ENCODE results near the gene TMEM255B. TPM values are rescaled to one million over a fixed set of nuclear protein-coding genes. Genes with fewer than 3 reads are reported as not detected.

The TMEM255B gene
- total and polyA plus RNA-seq, 2 donors (not counting 3 experiments of a cell fraction or from before 2014, with no cell fraction given) = 105 to 121 TPM

DNA sequence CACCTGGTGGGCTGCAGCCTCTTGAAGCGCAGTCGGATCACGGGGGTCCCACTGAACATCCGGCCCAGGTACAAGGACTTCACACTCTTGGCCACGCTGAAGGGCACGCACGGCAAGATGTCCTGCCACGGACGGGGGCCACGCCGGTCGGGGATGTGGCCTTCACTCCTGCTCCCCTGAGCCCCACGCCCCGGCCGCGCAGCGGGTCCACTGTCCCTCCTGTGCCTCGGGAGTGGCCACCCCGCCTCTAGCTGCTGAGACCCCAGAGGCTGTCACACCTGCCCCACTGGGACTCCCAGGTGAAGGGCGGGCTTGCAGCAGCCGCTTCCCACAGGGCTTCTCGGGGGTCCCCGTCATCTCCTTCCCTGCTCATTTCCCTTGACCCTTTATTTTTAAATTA, 73.6 kb downstream of the TMEM255B start:
- no peak overlapping the region for H3K4me2 ChIP-seq (ENCODE audit: insufficient read depth, low read length)
- peaks cover 8% of the 10 kb centered on the region for H3K4me1 ChIP-seq (ENCODE audit: control insufficient read depth, extremely low read depth, insufficient read depth, low read length)
- intact Hi-C loops (cut with micrococcal nuclease) (no loop called here), dilution Hi-C loops (cut with MboI; ENCODE audit: extremely low pct_ligation_motif_present, low sequenced_read_pairs) (no loop called here)
- H3K79me2 ChIP-seq (ENCODE audit: control insufficient read depth, insufficient read depth, low read length) = no peaks in the 10 kb centered on the region
- no peak for DNase-seq (ENCODE audit: low read depth, low spot score)
- H3K27ac ChIP-seq (ENCODE audit: insufficient read depth, low read depth, low read length) = no peak overlapping the region
- peaks cover 0 to 15% of the 10 kb centered on the region in 2 experiments for H3K36me3 ChIP-seq (ENCODE audit: control insufficient read depth in 2 of 2, extremely low read depth in 1 of 2, insufficient read depth in 2 of 2, low read length in 2 of 2)
- H3K27me3 ChIP-seq (ENCODE audit: control insufficient read depth in 2 of 2, insufficient read depth in 2 of 2, low read length in 2 of 2) = no peaks in the 10 kb centered on the region
- H3K9ac ChIP-seq (replicated peaks; ENCODE audit: extremely low read depth, insufficient read depth, low read length) = no peak overlapping the region
- H3K4me3 ChIP-seq (replicated peaks in 1 of 3; ENCODE audit: insufficient read depth in 1 of 3, low read depth in 1 of 3, low read length in 3 of 3) = no peak overlapping the region
- no peaks in the 10 kb centered on the region for H3K9me3 ChIP-seq (replicated peaks; ENCODE audit: control insufficient read depth, insufficient read depth, low read length)
- FAIRE-seq = no peak
- no TSS peak for BruUV-seq (replicated peaks)
- H2AFZ ChIP-seq (ENCODE audit: low read depth, low read length) = no peak overlapping the region
- TF ChIP-seq MYC (IDR thresholded peaks at IDR 0.05; ENCODE audit: low read depth, low read length) (no peak), GATA2 (IDR thresholded peaks at IDR 0.05; ENCODE audit: insufficient read depth, insufficient read length, low read depth, low read length) (no peak), JUN (IDR thresholded peaks at IDR 0.05; ENCODE audit: borderline replicate concordance, insufficient read depth, insufficient read length, low read depth) (no peak)
- TF ChIP-seq, protein P1, sequence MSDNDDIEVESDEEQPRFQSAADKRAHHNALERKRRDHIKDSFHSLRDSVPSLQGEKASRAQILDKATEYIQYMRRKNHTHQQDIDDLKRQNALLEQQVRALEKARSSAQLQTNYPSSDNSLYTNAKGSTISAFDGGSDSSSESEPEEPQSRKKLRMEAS (IDR thresholded peaks at IDR 0.05; ENCODE audit: insufficient read depth, insufficient read length) = no peak
- no peaks in the 10 kb centered on the region for H4K20me1 ChIP-seq (replicated peaks; ENCODE audit: control insufficient read depth, extremely low read depth, insufficient read depth, low read length)
- ChIA-PET CTCF (no interaction called here), POLR2A (no interaction called here)
- no peaks in the 10 kb centered on the region for H3K9me1 ChIP-seq (replicated peaks; ENCODE audit: control insufficient read depth, extremely low read depth, insufficient read depth, low read length)

- no TSS peak for BruUV-seq (replicated peaks)
- CTCF ChIA-PET = no interaction called here
- H3K27me3 ChIP-seq (ENCODE audit: control insufficient read depth in 2 of 2, insufficient read depth in 2 of 2, low read length in 2 of 2) = no peaks in the 10 kb centered on the region
- no peak overlapping the region for H3K4me2 ChIP-seq (ENCODE audit: insufficient read depth, low read length)
- H3K36me3 ChIP-seq (ENCODE audit: control insufficient read depth in 2 of 2, extremely low read depth in 1 of 2, insufficient read depth in 2 of 2, low read length in 2 of 2) = peaks cover 0 to 15% of the 10 kb centered on the region in 2 experiments
- TF ChIP-seq GATA2 (IDR thresholded peaks at IDR 0.05; ENCODE audit: insufficient read depth, insufficient read length, low read depth, low read length) (no peak), POLR2AphosphoS5 (IDR thresholded peaks at IDR 0.05; ENCODE audit: insufficient read depth, low read depth, low read length) (no peak), JUN (IDR thresholded peaks at IDR 0.05; ENCODE audit: borderline replicate concordance, insufficient read depth, insufficient read length, low read depth) (no peak), POLR2A (IDR thresholded peaks at IDR 0.05; ENCODE audit: low read depth, low read length) (no peak), MYC (IDR thresholded peaks at IDR 0.05; ENCODE audit: low read depth, low read length) (no peak), EZH2 (IDR thresholded peaks at IDR 0.05; ENCODE audit: borderline replicate concordance, low read depth, low read length, severe bottlenecking) (no peak), FOS (IDR thresholded peaks at IDR 0.05; ENCODE audit: borderline replicate concordance, insufficient read depth, low read length) (no peak)
- TF ChIP-seq, protein P1 (IDR thresholded peaks at IDR 0.05; ENCODE audit: insufficient read depth, insufficient read length) = no peak
- TF ChIP-seq, protein P2, sequence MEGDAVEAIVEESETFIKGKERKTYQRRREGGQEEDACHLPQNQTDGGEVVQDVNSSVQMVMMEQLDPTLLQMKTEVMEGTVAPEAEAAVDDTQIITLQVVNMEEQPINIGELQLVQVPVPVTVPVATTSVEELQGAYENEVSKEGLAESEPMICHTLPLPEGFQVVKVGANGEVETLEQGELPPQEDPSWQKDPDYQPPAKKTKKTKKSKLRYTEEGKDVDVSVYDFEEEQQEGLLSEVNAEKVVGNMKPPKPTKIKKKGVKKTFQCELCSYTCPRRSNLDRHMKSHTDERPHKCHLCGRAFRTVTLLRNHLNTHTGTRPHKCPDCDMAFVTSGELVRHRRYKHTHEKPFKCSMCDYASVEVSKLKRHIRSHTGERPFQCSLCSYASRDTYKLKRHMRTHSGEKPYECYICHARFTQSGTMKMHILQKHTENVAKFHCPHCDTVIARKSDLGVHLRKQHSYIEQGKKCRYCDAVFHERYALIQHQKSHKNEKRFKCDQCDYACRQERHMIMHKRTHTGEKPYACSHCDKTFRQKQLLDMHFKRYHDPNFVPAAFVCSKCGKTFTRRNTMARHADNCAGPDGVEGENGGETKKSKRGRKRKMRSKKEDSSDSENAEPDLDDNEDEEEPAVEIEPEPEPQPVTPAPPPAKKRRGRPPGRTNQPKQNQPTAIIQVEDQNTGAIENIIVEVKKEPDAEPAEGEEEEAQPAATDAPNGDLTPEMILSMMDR (IDR thresholded peaks at IDR 0.05; ENCODE audit: extremely low read depth in 1 of 2, insufficient read depth in 1 of 2, low read depth in 1 of 2, low read length in 2 of 2) = no peak
- no peak overlapping the region for H3K9ac ChIP-seq (replicated peaks; ENCODE audit: extremely low read depth, insufficient read depth, low read length)
- no peaks in the 10 kb centered on the region for H3K79me2 ChIP-seq (ENCODE audit: control insufficient read depth, insufficient read depth, low read length)
- H4K20me1 ChIP-seq (replicated peaks; ENCODE audit: control insufficient read depth, extremely low read depth, insufficient read depth, low read length) = no peaks in the 10 kb centered on the region
- no peak overlapping the region for H2AFZ ChIP-seq (ENCODE audit: low read depth, low read length)
- H3K4me1 ChIP-seq (ENCODE audit: control insufficient read depth, extremely low read depth, insufficient read depth, low read length) = peaks cover 13% of the 10 kb centered on the region
- dilution Hi-C loops (cut with MboI; ENCODE audit: extremely low pct_ligation_motif_present, low sequenced_read_pairs) = no loop called here
- H3K4me3 ChIP-seq (replicated peaks in 1 of 3; ENCODE audit: insufficient read depth in 1 of 3, low read depth in 1 of 3, low read length in 3 of 3) = no peak overlapping the region
- no peak overlapping the region for H3K27ac ChIP-seq (ENCODE audit: insufficient read depth, low read depth, low read length)
- DNase-seq (ENCODE audit: low read depth, low spot score) = no peak
- FAIRE-seq = no peak
- POLR2A ChIA-PET = no interaction called here
- no peaks in the 10 kb centered on the region for H3K9me1 ChIP-seq (replicated peaks; ENCODE audit: control insufficient read depth, extremely low read depth, insufficient read depth, low read length)
- intact Hi-C loops (cut with micrococcal nuclease) = no loop called here
- no peaks in the 10 kb centered on the region for H3K9me3 ChIP-seq (replicated peaks; ENCODE audit: control insufficient read depth, insufficient read depth, low read length)
These were observed 74.2 kb downstream of the TMEM255B start for GRCh38 chr13:113833111-113833830.
